GM12875 (cell line): ENCODE results near the gene DOCK8.

Experiments used
- H3K4me3 ChIP-seq: one replicate; pipeline ENCODE4 v1.5.1; 2011; ENCODE audit warnings: low read depth, low read length, control low read depth
- CTCF ChIP-seq: IDR thresholded peaks from 2 replicates; pipeline ENCODE4 v1.5.1; 2011; ENCODE audit warnings: low read depth, mild to moderate bottlenecking, control low read depth, inconsistent platforms, low read length, moderate library complexity, borderline replicate concordance; ENCODE audit not compliant: insufficient read depth

DOCK8 gene

GRCh38 chr9:471320-471719, 256.7 kb downstream of the DOCK8 start:
- no peak overlapping the region for H3K4me3 ChIP-seq
- TF ChIP-seq CTCF: no peak

GRCh38 chr9:472479-473075, 257.9 kb downstream of the DOCK8 start:
- TF ChIP-seq CTCF: no peak
- no peak overlapping the region for H3K4me3 ChIP-seq

- no peak for TF ChIP-seq CTCF
- no peak overlapping the region for H3K4me3 ChIP-seq
These were observed 262.5 kb downstream of the DOCK8 start for GRCh38 chr9:477193-477592.

GRCh38 chr9:479304-479970, 264.8 kb downstream of the DOCK8 start:
- H3K4me3 ChIP-seq: no peak overlapping the region
- TF ChIP-seq CTCF: no peak

- no peak for TF ChIP-seq CTCF
- H3K4me3 ChIP-seq: no peak overlapping the region
These were observed 265.3 kb downstream of the DOCK8 start for GRCh38 chr9:479971-480350.

GRCh38 chr9:482739-483138, 268.1 kb downstream of the DOCK8 start:
- H3K4me3 ChIP-seq: no peak overlapping the region
- no peak for TF ChIP-seq CTCF

- TF ChIP-seq CTCF: no peak
- H3K4me3 ChIP-seq: no peak overlapping the region
These were observed 271.5 kb downstream of the DOCK8 start for GRCh38 chr9:486156-486555.
